NCI-H1417 (cell line): ENCODE measurements around the gene RAB35.

Experiments used
- DNase-seq, 3 experiments: peaks; one replicate each; lab custom pipeline; 2025; lab: John Stamatoyannopoulos, UW

RAB35 gene

DNA sequence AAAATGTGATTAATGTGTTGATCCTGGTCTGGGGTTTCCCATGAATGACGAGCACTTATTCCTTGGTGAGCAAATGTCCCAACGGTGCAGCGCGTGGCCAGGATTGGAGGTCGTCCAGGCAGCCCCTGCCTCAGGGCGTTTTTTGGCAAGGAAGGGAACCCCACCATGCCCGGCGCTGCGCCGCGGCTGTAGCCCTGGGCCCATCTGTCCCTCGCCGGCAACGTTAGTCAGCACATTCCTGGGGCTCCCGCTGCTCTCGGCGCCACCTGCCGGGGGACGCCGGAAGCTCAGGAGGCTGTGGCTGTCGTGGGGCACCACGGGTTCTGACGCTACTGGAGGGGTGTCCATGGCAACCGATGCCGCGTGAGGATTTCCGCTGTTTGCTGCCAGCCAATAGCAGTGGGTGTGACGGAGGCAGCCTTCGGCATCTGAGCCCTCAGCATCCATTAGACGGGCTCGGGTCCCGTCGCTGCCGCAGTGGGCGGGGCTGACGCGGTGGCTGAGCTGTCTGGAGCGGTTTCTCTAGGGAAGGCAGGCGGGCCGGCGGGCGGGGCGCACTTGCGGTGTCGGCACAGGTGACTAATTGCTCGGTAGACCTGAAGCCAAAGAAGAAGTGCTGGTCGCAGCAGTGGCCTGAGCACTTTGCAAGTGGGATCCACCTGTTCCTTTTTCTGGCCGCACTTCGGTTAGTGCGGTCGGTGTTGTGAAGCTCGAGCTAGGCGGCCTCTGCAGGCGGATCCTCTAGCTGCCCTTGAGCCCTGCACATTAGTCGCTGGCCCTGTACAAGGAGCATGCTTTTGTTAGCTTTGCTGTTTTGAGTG is 29.5 kb downstream of the RAB35 start:
- peak; percentile 100 for DNase-seq

GRCh38 chr12:120085920-120086645 is 30.5 kb downstream of the RAB35 start:
- DNase-seq = peak in 2 of 3 experiments; percentile 38 to 41

DNA sequence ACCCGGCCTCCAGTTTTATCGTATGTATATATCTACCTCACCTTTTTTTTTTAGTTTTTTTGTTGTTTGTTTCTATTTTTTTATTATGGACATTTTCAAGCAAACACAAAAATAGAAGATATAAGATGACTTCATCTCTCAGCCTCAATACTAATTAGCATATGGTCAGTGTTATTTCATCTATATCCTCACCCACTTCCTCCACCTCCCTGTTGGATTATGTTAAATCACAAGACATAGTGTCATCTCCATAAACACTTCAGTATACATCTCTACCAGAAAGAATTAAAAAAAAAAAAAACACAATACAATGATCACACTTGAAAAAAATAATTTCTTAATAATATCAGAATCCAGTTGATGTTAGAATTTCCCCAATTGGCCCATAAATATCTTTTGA is 34.9 kb downstream of the RAB35 start:
- DNase-seq = no peak

GRCh38 chr12:120079411-120080400 is 36.8 kb downstream of the RAB35 start:
- DNase-seq = no peak

- no peak for DNase-seq
Measured at GRCh38 chr12:120078868-120079267, 37.7 kb downstream of the RAB35 start.

- no peak for DNase-seq
Measured at GRCh38 chr12:120077260-120077659, 39.3 kb downstream of the RAB35 start.

DNA sequence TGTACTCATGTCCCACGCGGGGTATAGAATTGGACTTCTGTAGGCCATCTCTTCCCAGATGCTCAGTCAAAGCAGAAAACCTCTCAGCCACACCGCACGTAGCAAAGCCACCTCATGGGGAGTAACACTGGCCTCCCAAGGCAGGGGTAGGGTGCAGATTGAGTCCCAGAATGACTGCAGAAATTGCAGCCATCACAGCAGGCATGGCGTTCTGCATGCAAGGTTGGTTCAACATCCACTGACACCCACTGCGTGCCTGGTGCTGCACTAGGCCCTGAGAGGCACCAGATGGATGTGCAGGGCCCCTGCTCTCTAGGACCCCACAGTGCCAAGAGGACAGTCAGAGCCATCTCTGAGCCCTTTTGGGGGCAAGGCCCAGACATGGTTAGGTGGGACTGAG is 39.9 kb downstream of the RAB35 start:
- DNase-seq = no peak

GRCh38 chr12:120075034-120075616 is 41.4 kb downstream of the RAB35 start:
- no peak for DNase-seq

DNA sequence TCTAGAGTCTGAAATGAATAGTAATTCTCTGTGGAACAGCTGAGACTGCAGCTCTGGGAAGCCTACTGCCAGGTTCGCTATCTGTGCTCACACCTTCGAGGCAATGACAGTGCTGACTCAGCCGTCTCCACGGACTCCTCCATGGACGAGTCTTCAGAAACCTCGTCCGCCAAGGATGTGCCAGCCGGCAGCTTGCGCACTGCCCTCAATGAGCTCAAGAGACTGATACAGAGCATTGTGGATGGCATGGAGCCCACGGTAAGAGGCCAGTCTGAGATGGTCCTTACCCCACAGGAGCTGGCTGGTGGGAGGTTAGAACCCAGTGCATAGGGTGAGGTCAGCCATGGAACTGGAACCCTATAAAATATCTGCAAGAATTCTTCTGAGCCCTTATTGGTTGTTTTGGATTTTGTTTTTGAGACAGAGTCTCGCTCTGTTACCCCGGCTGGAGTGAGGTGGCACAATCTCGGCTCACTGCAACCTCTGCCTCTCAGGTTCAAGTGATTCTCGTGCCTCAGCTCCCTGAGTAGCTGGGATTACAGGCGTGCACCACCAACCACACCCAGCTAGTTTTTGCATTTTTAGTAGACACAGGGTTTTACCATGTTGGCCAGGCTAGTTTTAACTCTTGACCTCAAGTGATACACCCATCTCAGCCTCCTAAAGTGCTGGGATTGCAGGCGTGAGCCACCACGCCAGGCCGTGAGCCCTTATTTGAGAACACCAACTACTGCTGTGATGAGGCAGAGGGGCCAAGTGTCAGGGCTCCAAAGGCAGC is 43.9 kb downstream of the RAB35 start:
- no peak for DNase-seq

DNA sequence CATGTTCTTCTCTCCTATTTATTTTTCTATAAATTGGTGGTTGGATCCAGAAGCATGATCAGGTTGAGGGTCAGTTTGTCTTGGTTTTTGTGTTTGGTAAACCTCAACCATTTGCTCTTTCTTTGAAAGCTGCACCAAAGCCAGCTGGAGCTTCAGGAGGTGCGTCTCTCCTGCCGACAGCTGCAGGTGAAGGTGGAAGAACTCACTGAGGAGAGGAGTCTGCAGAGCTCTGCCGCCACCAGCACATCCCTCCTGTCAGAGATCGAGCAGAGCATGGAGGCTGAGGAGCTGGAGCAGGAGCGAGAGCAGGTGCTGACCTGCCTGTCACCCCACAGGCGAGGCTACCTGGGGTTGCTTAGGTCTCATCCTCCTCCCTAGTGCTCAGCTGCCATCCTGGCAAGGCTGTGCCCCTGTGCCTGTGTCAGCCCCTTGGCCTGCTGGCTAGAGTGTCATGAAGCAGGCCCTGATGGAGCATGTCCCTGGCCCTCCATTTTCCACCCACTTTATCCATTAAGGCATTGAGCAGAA is 45.0 kb downstream of the RAB35 start:
- no peak for DNase-seq

- DNase-seq = no peak
Measured at GRCh38 chr12:120069278-120069677, 47.3 kb downstream of the RAB35 start.

DNA sequence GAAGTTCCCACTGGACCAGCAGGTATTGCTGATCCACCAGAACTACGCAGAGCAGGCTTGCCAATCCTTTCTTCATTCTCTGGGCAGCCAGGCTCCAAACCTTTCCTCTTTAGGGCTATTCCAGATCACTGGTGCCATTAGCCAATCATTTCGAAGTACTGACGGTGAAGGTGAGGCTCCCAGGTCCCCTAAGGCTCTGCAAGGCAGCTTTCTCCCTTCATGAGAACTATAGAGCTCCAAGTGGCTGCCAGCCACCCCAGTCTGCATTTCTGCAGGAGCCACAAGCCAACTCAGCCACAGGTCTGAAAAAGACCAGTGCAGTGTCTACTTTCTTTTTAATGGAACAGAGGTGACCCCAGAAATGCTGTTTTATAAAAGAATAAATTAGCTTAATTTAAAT is 48.7 kb downstream of the RAB35 start:
- peak in 1 of 3 experiments; percentile 50 for DNase-seq

DNA sequence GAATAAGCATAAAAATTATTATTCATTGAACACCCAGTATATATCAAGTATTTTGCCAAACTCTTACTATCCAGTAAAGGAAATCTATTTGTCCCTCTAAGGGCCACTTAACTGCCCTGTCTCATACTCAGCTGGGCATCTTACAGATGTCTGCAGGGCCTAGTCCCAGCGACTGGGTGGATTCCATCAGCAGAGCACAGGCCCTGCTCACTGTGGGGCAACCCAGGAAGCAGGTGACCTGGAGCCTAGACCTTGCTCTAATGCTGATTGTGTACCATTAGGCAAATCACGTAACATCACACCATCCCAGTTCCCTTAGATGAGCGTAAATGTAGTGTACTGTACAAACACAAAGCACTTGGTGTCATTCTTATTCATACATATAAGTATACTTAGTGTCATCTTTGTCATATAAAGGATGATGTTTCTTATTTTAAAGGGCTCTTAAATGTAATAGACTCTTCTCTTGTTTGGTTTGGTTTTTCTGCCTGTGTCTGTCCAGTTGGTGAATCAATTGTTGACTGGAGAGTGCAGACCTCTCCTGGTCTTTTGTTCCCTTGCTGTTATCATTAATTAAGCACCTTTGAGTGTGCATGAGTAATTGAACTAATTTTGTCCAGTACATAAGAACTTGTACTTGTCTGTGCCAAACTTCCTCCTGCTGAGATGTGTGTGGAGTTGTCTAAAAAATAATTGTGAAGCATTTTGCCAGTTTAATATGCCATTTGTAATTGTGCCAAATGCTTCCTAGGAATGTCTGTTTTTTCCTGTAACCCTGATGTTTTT is 49.3 kb downstream of the RAB35 start:
- peak; percentile 50 to 94 (median 88) for DNase-seq

GRCh38 chr12:120066341-120066740 is 50.2 kb downstream of the RAB35 start:
- DNase-seq = no peak

- no peak for DNase-seq
Measured at GRCh38 chr12:120065472-120065871, 51.1 kb downstream of the RAB35 start.

GRCh38 chr12:120064054-120064940 is 52.3 kb downstream of the RAB35 start:
- DNase-seq = no peak

GRCh38 chr12:120062976-120063579 is 53.5 kb downstream of the RAB35 start:
- DNase-seq = no peak

DNA sequence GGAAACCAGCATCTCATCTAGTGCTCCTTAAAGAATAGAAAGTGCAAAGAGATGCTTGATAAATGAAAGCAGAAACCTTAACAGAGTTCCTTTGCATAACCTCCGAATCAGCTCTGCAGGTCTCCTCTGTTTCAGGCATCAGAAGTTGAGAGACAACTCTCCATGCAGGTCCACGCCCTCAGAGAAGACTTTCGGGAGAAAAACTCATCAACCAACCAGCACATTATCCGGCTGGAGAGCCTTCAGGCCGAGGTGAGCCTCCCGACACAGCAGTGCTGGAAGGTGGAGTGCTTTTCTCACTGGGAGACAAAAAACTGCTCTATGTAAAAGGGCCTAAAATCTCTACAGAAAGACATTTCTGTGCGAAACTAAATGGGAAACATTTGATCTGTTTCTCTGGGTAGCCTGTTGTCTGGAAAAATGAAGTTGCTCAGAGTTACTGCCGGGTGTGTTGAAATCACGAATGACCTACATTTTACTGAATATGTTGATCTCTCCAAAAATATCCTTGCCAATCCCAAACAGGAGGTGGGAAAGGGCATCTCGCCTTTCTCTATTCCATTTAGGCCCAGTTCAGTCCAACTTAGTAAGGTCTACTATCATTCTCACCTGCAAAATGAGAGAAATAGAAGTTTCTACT is 54.9 kb downstream of the RAB35 start:
- no peak for DNase-seq
